GM21390 (cell line): ENCODE results near the gene POSTN.

Source experiments
- ATAC-seq: cut with Tn5 transposase; IDR thresholded peaks from one replicate; pipeline ENCODE4 v1.9.1; 2021; ENCODE audit not compliant: unreplicated experiment

The POSTN gene

GRCh38 chr13:37526710-37527473 lies 71.7 kb downstream of the POSTN start:
- ATAC-seq, result no peak

GRCh38 chr13:37515226-37515625 lies 83.3 kb downstream of the POSTN start:
- ATAC-seq, result no peak
